Measurements from ENCODE around the gene SLC4A11.

- TF ChIP-seq POLR2A (IDR thresholded peaks at IDR 0.05), result no peak
- no peak for TF ChIP-seq CTCF (IDR thresholded peaks at IDR 0.05)
- no peak for TF ChIP-seq POLR2AphosphoS5 (IDR thresholded peaks at IDR 0.05)
- TF ChIP-seq EP300 (IDR thresholded peaks at IDR 0.05), result no peak
Observed at GRCh38 chr20:3231116-3231515, 7.9 kb downstream of the SLC4A11 start.
